Fibroblast of peridontal ligament (primary cell): Measurements from ENCODE around the gene ETV5.

Experiments
- DNase-seq: peaks from one replicate; pipeline ENCODE4 v3.0.0-alpha.2; 2010; ENCODE audit errors: extremely low read depth

Gene ETV5

GRCh38 chr3:186108941-186109865 is at the start of gene ETV5:
ETV5 (minus strand) TSS chr3:186109089; CDS start chr3:186105868, 3,221 bp downstream.
- peak; percentile 99 for DNase-seq

DNA sequence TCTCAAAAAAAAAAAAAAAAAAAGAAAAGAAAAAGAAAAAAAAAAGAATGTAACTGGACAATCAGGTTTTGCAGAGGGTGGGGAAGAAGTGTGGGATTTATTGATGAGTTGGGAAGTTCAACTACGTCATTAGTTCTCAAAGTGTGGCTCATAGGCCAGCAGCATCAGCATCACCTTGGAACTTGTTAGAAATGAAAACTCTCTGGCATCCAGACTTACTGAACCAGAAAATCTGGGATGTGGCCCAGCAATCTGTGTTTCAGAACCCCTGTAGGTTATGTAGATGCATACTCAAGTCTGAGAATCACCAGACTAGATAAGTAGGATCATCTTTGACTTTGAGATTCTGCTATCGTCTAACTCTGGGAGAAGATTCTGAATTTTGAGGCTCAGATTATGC is 45.8 kb upstream of the ETV5 start:
- no peak for DNase-seq

GRCh38 chr3:186152889-186153292 is 44.0 kb upstream of the ETV5 start:
- DNase-seq: no peak

DNA sequence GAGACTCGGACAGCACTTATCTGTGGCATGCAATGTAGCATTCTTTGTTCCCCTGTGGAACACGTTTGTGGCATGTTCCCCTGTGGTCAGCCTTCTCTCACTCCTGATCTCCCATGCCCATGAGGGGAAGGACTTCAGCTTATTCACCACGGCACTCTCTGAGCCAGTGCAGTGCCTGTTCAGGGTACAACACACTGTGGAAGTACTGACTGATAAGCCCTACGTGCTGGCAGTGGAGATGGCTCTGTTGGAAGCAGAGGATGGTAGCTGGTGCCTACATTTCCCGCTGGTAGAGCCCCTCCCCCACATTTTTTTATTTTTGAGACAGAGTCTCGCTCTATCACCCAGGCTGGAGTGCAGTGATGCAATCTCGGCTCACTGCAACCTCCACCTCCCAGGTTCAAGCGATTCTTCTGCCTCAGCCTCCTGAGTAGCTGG is 43.5 kb upstream of the ETV5 start:
- DNase-seq: no peak

DNA sequence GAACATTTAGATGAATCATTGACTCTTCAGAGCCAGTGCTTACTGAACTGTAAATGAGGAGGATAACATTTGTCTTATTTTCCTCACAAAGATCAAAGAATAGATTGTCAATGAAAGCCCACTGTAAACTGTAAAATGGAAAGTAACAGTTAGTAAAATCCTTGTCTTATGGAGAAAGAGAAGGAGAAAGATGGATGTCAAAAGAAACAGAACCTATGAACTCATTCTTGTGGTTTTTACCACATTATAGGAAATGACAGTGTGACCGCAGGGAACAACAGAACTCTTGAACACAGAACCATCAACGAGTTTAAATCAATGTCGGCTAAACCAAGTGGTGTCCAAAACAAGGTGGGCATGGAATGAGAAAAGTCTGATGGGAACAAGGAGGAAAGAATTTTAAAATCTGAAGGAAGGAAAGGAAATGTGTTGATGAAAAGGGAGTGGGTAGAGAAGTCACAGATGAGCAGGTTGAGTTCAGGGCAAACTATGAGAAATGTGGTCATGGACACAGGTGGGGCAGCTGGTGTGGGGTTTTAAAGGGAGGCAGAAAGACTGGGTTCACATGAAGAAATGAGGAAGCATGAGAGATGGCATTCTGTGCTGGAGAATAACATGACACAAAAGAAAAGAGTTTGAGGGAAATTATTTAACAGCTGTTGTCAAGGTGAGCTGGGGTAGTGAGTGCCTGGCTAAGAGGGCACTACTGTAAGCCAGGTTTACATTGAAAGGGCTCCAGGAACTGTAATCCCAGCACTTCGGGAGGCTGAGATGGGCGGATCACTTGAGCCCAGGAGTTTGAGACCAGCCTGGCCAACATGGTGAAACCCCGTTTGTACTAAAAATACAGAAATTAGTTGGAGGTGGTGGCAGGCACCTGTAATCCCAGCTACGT is 42.4 kb upstream of the ETV5 start:
- no peak for DNase-seq

DNA sequence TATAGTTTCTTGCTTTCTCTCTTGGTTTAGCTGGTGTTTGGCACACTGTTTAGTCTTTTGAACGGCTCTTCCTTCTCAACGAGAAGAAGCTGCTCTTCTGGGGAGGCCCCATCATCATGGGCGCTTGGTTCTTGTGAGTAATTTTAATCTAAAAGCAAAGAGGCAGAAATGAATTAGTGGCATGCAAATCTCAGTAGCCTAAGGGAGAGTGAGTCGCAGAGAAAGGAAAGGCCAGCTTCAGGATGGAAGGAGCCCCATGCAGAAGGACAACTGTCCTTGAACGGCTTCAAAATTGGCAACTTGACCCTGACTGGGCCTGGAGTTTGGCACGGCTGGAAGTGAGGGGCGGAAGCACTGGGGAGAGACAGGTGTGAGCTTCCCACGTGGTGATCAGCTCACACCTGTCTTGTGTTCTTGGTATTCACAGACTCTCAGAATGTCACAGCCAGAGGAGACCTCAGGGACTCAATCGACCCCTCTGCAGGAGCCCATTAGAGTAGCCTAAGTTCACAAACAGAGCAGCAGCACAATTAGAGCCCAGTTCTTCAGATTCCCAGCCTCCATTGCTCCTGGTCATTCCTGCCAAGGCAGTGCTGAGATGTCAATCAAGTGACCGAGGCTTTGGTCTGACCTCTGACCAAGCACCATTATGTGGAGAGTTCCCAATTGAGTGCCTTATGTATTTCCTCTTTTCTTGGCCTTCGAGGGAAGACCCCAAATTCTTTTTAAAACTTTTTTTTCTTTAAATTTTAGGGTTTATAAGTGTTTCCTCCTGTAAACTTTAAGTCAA is 41.3 kb upstream of the ETV5 start:
- no peak for DNase-seq

DNA sequence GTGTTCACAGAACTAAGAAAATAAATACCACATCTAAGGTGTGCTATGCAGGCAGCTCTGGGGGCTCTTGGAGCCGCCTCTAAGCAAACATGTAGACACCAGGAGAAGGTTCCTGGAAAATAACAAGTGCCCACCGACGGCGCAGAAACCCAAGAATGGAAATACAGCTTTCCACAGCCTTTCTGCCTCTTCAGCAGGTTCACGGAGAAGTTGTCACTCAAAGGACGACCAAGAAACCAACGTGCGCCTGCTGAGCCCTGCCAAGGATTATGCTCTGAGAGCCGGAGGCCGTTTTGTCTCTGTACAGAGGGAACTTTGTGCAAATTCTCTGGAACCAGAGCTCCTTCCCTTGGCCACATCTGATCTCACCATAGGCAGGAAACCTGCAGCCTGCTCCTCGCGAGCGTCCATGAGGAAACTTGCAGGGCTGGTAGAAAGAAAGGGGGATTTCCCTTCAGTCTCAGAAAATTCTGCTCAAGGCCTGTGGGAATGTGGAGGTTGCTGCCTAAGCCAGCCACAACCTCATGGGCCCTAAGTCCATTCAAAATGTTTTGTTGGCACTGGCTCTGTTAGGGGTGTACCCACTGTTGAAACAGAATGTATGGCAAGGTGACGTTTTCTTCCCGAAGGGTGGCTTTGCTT is 40.6 kb upstream of the ETV5 start:
- DNase-seq: no peak

- DNase-seq: no peak
Measured at GRCh38 chr3:186144257-186144656, 35.4 kb upstream of the ETV5 start.

- no peak for DNase-seq
Measured at GRCh38 chr3:186143250-186143649, 34.4 kb upstream of the ETV5 start.

GRCh38 chr3:186142393-186142932 is 33.6 kb upstream of the ETV5 start:
- no peak for DNase-seq

DNA sequence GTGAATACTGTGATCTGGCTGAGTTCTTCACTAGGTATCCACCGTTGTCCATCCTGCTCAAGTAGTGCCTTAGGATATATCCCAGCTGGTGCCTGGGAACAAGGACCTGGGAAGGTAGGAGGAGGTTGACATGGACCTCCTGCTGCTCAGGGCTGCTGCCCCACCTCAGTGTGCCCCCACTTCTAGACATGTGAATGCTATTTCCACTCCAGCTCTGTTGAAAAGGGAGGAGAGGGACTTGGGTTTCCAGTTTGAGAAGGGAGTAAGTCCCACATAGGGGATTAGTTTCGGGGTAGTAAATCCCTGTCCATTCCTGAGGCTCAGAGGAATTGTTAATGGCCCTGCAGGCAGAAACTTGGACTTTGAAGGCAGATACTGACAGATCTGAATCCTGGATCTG is 32.9 kb upstream of the ETV5 start:
- no peak for DNase-seq

DNA sequence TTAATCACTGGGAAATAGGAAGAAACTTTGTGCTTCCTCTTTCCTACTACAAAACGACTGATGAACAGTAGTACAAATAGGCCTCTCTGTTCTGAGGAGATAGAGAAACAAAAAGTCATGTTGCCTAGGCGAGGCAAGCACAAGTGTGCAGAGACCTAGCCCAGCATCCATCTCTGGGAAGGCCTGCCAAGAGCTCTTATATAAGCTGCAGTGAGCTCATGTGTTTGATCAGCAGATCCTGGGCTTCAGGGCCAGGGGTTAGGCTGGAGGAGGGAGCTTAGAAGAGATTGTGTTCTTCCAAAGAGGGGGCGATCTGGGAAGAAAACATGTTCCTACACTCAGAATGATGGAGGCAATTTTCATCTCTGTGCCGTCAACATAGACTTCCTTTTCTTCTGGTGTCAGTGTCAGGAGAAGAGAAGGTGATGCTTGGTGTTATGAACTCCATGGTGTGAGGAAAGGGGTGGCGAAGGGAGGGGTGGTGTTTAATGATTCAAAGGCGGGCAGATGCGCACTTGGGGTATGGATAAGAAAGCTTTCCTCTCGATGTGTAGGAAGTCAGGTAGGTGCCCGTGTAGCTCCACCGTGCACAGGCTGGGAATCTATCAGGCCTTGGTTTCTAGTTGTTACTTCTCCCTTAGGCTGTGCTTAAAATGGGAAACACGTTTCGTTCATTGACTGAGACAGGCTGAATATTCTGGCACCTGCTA is 29.5 kb upstream of the ETV5 start:
- DNase-seq: no peak

DNA sequence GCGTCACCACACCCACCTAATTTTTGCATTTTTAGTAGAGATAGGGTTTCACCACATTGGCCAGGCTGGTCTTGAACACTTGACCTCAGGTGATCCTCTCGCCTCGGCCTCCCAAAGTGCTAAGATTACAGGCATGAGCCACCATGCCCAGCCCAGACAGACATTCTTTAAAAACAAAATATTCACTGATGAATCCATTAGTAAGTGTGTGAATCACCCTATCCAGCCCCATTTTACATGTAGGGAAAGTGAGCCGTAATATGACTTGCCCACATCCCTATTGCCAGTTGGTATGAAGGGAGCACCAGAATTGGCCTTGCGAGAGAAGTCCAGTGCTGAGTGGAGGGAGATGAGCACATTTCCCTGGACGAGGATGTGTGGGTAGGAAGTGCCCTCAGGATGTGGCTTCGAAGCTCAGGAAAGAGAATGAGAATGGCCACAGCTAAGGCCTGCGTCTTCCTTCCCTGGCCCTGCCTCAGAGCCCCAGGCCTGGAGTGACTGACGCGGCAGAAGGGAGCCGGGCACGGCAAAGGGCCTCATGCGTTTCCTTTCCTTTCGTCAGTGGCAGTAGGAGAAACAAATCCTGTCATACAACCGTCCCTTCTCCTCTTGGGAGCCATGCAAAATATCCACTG is 28.3 kb upstream of the ETV5 start:
- DNase-seq: no peak

DNA sequence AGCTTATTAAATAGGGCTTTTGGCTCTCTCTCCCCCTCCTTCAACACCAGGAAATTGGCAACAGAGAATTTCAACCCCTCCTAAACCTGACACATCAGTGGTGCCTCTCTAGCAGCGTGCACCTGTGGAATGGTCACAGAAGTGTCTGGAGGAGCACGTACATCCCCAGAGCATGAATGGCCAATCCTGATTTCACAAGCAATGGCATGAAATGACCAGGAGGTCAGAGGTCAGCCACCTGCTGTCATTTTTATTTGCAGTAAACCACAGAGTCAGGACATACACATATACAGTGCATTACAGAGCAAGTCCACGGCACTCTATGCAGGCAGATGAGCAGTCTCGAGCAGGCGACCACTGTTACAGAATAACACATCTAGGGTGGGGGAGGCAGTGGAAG is 25.1 kb upstream of the ETV5 start:
- DNase-seq: no peak

DNA sequence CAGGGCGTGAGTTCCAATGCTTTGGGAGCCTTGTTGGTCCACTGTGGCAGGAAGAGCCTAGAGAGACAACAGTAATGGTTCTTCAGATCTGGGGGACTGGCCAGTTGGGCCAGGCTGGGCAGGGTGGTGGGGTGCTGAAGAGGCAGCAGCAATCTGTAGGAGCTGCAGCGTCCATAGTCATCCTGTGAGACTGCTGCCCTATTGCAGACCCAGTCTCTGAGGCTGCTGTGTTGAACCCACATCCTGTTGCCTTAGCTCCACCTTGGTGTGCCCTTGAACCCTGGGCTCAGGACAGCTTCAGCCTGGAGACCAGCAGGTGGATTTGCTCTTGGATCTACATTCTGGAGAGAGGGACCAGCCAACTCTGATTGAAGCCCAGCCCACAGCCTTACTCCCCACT is 23.6 kb upstream of the ETV5 start:
- DNase-seq: no peak

DNA sequence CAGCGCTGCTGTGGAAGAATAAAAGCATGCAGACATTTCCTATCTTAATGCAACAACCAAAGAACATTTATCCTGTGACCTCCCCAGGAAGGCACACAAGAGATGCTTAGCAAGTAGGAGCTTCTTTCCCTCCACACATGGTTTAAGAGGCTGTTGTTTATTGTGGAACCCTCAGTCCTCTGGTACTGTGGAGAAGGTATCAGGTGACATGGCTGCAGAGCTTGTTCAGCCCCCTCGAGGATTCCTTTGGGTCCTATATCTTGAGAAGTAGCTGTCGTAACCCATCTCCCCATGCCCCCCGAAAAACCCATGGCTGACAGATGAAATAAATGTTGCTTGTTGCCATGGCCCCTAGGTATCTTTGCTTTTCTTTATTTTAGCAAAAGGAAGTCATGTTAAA is 20.3 kb upstream of the ETV5 start:
- no peak for DNase-seq

- DNase-seq: no peak
Measured at GRCh38 chr3:186128158-186128557, 19.3 kb upstream of the ETV5 start.

GRCh38 chr3:186127463-186127862 is 18.6 kb upstream of the ETV5 start:
- DNase-seq: no peak

DNA sequence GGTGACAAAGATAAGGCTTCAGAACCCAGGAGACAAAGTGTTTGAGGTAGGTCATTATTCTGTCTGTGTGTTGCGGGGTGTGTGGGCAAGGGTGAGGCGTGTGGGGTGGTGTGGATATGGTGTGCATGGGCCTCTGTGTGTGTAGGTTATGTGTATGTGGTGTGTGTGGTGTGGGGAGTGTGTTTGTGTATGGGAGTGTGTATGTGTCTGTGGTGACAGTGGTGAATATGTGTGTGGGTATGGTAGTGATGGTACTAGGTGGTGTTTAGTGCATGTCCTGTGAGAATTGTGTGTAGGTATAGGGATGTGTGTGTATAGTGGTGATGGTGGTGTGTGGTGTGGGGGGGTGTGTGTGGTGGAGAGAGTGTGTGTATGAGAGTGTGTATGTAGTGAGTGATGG is 16.2 kb upstream of the ETV5 start:
- no peak for DNase-seq

GRCh38 chr3:186124592-186124991 is 15.7 kb upstream of the ETV5 start:
- DNase-seq: no peak
